C4-2B (cell line): ENCODE results near the gene RPTOR.

Experiments used
- H3K27ac ChIP-seq: fragments of 450-650 bp; 2 replicates; pipeline ENCODE4 v1.5.1; 2017
- CTCF ChIP-seq: fragments of 450-650 bp; conservative IDR thresholded peaks from 2 replicates; pipeline ENCODE4 v1.5.1; 2017; ENCODE audit warnings: mild to moderate bottlenecking
- ZFX ChIP-seq: fragments of 450-650 bp; IDR thresholded peaks from 2 replicates; pipeline ENCODE4 v1.6.1; 2017

The RPTOR gene

GRCh38 chr17:80890196-80890920 lies 345.7 kb downstream of the RPTOR start:
- TF ChIP-seq CTCF, result no peak
- no peak for TF ChIP-seq ZFX
- no peak overlapping the region for H3K27ac ChIP-seq

GRCh38 chr17:80890921-80891396 lies 346.3 kb downstream of the RPTOR start:
- TF ChIP-seq CTCF (no peak), ZFX (no peak)
- no peak overlapping the region for H3K27ac ChIP-seq

GRCh38 chr17:80891397-80892018 lies 346.9 kb downstream of the RPTOR start:
- TF ChIP-seq ZFX, result no peak
- TF ChIP-seq CTCF, result no peak
- no peak overlapping the region for H3K27ac ChIP-seq

GRCh38 chr17:80892019-80892855 lies 347.6 kb downstream of the RPTOR start:
- H3K27ac ChIP-seq, result no peak overlapping the region
- TF ChIP-seq CTCF (no peak), ZFX (no peak)

GRCh38 chr17:80892900-80893603 lies 348.4 kb downstream of the RPTOR start:
- TF ChIP-seq ZFX (no peak), CTCF (no peak)
- H3K27ac ChIP-seq, result no peak overlapping the region

- TF ChIP-seq ZFX, result no peak
- no peak for TF ChIP-seq CTCF
- no peak overlapping the region for H3K27ac ChIP-seq
Measured at GRCh38 chr17:80893604-80894438, 349.2 kb downstream of the RPTOR start.
